NCI-H146 treated with DMSO at 0.1 percent for 48 hours (cell line): ENCODE results near the gene PLA2G4A.

Source experiments
- DNase-seq: peaks from one replicate; lab custom pipeline; 2025; ENCODE audit not compliant: unreplicated experiment; lab: John Stamatoyannopoulos, UW

Gene PLA2G4A

DNA sequence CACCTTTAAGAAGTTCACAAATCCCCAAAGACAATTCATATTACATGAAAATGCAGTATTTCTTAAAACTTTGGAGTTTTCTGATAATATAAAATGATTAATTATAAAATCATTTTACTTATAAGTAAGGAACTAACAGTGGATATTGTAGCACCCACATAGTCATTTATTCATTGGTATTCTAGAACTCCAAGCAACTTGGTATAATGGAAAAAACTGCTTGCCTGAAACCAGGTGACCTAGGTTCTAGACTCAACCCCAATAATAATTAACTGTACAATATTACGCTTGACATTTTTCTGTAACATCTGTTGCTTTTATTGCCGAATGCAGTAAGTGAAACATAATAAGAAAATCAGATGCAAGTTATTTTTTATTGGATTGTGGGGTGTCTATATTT lies 2.4 kb downstream of the PLA2G4A start:
- no peak for DNase-seq

DNA sequence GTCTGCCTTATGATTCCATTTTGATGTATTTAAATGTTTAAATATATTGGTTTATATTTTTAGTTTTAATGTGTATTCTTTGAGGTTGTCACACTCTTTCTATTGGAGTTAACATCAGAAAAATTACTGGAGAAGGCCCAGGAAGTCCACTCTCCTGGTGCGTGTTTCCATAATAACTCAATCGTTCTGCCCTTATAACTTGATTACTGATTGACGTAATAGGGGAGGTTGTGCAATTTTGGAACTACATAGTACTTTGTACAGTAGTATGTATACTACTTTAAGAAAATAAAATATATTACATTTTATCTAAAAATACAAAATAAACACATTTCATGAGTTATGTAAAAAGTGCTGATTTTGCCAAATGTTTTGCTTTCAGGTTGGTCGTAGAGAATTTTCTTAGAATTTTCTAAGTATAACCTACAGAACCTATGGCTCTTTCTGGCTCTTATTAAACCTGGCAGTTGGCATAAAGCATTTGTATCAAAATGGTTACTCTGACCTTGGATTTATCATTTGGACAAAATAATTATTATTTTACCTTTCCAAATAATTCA lies 5.7 kb downstream of the PLA2G4A start:
- DNase-seq, result no peak

DNA sequence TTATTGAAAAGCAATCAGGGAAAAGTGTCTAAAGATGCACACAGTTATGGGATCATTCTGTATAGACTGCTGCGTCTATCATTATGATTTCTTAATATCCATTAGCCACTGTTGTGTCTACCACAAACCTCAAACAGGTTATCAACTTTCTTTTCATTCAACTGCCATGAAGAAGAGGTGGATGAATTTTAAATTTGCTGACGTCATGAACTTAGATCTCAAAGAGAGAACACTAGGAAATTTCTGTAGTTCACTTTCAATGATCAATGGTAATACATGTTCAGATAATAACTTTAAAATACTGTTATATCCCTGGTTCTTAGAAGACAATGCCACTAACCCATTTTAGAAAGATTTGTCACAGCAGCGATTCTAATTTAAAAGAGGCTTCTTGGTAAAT lies 6.7 kb downstream of the PLA2G4A start:
- no peak for DNase-seq

DNA sequence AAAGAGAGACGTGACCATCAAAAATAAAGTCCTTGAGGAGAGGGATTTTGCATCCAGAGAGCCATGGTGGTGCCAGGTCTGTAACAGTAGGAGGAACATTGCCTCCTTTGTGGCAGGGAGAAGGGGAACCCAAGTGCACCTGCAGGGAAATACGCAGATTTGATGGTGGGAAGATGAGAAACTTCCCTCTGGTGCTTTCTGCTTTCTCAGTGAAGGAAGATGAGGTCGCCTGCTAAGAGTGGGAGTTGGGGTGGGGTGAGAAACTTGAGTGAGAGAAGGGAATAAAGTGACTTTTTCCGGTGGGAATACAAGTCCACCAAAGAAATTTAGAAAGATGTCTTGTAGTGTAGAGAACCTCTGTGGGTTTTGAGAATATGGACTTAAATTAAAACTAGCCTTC lies 9.1 kb downstream of the PLA2G4A start:
- no peak for DNase-seq

DNA sequence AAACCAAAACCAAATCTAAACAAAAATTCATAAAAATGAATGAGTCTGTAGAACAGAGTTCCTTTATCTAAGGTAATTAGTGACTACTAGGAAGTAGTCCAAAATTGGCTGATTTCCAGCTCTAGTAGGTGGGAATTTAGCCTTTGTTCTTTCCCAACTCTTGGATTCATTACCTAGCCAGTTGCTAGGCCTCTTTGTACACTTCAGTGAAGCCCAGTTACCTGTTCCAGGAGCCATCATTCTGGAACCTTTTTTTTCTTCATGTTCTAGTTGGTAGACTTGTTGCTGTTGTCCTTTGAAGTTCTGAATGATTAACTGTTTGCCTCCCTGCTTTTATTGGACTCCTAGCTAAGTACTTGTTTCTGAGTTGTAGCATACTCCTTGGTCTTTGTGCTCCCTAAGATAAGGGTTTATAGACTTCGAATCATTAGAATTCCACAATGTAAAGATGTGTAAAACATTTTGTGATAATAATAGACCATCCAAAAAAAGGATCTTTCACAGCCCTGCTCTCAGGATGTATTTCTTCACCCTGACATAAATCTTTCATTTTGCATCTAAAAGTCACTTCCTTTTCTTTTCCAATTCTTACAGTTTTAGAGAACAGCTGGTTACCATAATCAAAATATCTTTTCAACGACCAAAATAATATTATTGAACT lies 9.8 kb downstream of the PLA2G4A start:
- DNase-seq, result no peak

DNA sequence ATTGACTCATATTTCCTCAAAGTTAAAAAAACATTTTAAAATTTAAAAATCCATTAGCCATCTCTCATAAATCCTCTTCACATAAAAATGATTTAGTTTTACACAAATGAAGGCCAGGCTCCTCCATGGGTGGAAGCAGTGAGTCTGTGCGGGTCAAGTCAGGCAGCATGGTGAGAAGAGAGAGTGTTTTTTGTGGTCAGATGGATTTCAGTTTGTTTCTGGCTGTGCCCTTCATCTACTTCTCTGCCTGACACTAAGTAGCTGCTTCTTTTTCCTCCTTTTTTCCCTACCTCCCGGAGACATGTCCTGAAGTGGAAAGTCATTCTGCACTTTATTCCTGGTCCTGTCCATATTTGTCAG lies 10.3 kb downstream of the PLA2G4A start:
- DNase-seq, result no peak

DNA sequence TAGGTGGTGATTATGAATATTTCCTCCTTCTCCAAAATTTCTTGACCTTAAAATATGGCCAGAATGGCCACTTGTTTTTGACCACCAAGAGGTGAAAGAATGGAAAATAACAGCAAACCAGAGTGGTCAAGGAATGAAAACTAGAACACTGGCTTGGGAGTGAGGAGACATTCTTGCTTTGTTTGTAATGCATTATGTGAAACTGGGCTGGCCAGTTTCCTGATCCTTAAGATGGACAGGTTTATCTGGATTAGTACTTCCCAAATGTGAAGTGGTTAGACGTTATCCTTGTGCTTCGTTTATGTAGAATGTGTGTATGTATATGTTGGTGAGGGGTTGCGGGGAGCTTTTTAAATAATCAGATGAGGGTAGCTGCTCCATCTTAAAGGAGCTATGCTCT lies 12.8 kb downstream of the PLA2G4A start:
- no peak for DNase-seq

DNA sequence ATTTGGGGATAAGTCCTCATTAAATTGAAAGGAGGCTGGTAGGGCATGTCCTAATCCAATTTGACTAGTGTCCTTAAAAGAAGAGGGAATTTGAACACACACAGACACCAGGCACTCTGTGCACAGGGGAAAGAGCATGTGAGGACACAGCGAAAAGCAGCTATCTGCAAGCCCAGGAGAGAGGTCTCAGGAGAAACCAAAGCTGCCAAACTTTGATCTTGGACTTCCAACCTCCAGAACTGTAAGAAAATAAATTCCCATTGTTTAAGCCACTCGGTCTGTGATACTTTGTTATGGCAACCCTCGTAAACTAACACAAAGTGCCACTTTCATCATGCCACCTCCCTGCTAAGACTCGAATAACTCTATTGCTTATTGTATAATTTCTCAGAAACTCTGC lies 13.8 kb downstream of the PLA2G4A start:
- DNase-seq, result no peak

GRCh38 chr1:186843226-186843625 lies 14.5 kb downstream of the PLA2G4A start:
- no peak for DNase-seq

GRCh38 chr1:186843931-186844330 lies 15.2 kb downstream of the PLA2G4A start:
- no peak for DNase-seq

DNA sequence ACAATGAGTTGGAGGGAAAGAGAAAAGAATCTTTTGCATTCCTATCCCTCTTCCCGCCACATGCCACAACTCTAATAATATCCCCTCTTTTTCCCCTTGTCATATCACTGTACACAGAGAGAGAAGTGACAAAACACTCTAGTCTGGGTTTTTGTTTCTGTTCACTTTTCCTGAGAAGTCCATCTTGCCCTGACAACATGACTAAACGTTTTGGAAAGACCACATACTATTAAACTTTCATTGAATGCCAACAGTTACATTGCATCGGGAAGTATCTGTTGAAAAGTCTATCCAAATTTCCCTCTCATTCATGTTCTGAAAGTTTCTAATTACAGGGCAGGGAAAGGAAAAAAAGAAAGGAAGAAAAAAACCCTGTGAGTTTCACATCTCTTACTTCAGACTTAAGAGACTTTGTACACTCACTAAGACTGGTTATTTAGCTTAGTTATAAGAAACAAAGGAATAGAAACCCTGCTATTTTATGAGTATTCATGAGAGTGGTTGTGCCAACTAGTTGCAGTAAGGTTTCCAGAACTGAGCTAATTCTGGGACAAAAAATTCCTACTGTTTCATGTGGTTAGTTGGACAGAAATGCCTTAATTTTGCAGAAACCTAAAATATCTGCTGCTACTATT lies 16.9 kb downstream of the PLA2G4A start:
- no peak for DNase-seq

DNA sequence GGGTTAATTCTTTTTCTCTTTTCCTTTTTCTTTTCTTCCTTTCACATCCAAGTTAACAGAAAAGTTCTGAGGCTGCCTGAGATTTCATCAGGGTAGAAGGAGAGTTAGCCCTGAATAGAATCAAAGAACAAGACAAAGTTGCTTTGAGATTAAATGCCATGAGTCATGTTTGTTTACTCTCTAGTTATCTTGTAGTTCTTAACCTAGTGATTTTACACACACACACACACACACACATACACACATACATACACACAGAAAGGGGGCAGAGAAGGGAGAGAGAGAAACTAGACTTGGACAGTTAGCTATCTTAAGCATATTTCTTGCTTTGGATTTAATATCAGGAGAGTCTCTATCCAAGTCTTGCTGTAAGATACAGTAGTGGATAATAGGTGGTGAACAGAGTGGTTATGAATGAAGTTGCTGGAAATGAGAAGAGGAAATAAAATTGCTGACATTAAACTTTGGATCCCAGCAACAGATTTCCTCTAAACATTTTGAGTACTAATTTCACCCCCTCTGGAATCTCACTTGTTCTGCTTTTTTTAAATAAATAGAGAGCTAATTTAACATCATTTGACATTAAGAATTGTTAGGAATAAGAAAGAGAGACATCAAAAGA lies 19.9 kb downstream of the PLA2G4A start:
- DNase-seq, result no peak

DNA sequence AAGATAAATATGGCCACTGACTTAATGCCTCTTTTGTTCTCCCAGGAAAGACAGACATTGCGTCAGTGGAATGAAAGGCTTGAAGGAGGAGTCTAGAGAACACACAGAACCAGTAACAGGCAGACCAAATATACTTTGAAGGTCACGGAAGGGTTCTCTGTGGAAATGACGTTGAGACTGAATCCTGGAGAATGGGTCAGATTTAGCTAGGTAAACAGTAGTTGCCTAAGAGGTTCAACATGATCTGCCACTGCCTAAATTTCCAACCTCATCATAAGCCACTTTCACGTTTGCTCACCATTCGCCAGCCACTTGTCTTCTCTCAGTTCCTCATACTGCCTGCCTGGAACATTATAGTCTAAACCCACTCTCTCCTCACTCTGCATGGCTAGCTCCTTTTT lies 20.5 kb downstream of the PLA2G4A start:
- DNase-seq, result no peak

- DNase-seq, result no peak
Measured at GRCh38 chr1:186849826-186850225, 21.1 kb downstream of the PLA2G4A start.

DNA sequence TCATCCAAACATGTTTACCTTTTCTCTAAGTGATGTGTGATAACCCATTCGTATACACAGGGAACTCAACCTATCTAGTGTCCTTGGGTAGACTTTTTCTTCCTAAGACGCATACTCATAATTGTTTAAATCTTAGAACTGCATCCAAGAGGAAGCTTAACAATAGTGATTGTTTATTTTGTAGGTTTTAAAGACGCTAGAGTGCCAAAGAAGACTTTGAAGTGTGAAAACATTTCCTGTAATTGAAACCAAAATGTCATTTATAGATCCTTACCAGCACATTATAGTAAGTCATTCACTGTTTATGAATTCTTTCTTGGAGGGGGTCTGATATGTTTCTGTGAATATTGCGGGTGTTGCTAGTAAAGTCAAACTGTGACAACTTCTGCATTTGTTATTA lies 25.4 kb downstream of the PLA2G4A start:
- no peak for DNase-seq

DNA sequence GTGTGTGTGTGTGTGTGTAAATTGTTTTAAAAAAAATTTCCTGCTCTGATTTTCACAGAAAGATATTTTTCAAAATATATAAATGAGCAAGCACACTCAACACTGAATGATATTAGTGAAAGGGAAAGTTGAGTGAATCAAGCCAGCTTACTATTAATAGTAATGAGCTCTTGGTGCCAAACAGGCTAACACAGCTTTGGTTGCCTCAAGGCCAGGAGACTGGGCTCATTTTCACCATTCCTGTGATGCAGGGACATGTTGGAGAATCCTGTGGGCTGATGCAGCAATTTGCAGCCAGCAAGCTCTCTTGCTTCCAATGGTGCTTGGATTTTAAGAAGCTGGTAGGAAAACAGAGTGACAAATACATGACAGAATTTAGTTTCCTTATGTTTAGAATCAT lies 30.2 kb downstream of the PLA2G4A start:
- DNase-seq, result no peak

DNA sequence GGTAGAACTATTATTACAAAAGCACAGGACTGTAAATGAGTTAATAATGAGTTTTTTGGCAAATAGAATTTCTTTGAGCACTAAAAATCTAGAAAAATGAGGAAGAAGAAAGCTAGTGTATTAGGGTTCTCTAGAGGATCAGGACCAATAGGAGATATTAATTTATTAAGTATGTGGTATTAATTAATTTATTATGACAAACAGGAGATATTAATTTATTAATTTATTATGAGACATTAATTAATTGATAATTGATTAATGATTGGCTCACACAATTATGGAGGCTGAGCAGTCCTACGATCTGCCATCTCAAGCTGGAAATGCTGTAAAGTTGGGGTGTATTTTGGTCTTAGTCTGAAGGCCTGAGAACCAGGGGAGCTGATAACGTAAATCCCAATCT lies 31.2 kb downstream of the PLA2G4A start:
- DNase-seq, result no peak

- no peak for DNase-seq
Measured at GRCh38 chr1:186864296-186864695, 35.5 kb downstream of the PLA2G4A start.

DNA sequence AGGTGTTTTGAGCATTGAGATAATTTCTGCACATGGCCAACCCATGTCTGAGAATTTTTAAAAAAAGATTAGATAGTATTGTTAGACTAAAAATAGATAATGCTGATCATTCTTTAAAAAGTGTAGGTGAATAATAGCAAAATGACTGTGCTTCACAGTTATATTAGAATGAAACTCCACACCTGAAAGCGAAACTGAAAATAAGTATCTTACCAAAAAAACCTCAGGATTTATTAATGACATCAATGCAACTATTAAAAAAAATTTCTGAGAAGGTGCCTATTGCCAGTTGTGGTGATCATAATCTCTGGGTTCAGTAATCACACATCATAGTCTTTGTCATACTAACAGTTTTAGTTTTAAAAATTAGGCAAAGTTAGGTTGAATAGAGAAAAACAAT lies 36.5 kb downstream of the PLA2G4A start:
- DNase-seq, result no peak

GRCh38 chr1:186865857-186866256 lies 37.1 kb downstream of the PLA2G4A start:
- no peak for DNase-seq

DNA sequence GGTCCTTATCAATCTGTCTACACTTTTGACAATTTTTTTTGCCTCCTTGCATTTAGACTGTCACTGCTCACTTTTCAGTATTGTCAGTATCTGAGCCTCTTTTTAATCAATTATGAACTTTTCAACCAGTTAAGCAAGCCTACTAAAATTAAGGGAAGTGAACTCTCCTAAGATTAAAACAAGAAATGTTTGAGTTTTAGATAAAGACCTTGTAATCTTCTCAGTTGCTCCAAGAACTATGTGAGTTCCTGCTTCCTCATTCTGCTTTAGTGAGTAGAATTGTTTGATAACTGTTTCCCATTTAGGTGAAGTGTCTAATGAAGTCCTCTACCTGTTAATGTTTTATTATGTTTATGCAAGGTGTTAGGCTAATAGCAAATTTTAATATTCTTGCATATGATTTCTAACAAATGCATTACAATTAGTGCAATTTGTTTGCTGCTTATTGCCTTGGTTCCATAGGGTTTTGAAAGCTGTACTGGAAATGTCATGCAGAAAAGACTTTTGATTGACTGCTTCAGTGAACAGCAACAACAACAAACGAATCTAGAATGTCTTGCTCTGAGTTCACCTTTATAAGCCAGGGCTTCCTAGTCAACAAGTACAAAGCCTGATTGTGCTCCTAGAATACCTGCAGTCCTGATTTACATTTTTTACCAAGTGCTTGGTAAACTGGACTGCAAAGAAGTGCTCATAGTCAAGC lies 40.9 kb downstream of the PLA2G4A start:
- no peak for DNase-seq

DNA sequence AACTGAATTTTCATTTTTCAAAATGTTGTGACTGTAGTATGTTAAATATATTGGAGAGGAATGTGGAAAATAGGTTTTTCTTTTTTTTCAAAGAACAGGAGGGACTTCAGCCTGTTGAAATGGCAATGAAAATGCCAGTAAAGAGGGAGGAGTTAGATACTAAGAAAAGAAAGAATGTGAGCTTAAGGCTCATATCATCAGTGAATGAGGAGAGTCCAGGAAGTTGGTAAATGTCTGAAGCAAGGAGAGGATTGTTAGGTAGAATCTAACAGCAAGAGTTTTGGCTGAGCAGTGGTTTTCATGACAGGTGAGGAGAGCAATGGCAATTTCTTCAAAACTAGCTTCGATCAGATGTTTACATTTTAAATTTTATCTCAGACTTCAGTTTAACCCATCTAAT lies 43.0 kb downstream of the PLA2G4A start:
- no peak for DNase-seq
